Activated CD4-positive, CD25-positive, alpha-beta regulatory T cell treated with anti-CD3 and anti-CD28 coated beads, Interleukin-2, amount 50 U/mL, for 72 hours (primary cell): ENCODE results near the gene IMPDH2.

Experiments
- DNase-seq: peaks from one replicate; pipeline ENCODE4 v3.0.0; 2021

IMPDH2 gene

GRCh38 chr3:49005303-49005680 is 23.9 kb downstream of the IMPDH2 start:
- DNase-seq = no peak

GRCh38 chr3:49004352-49005302 is 24.6 kb downstream of the IMPDH2 start:
- no peak for DNase-seq

- DNase-seq = no peak
These were observed 28.0 kb downstream of the IMPDH2 start for GRCh38 chr3:49001155-49001554.

GRCh38 chr3:48999085-48999858 is 29.9 kb downstream of the IMPDH2 start:
- no peak for DNase-seq

- no peak for DNase-seq
These were observed 31.2 kb downstream of the IMPDH2 start for GRCh38 chr3:48997714-48998637.

GRCh38 chr3:48997102-48997635 is 32.0 kb downstream of the IMPDH2 start:
- no peak for DNase-seq

- no peak for DNase-seq
These were observed 32.6 kb downstream of the IMPDH2 start for GRCh38 chr3:48996640-48997039.

- no peak for DNase-seq
These were observed 35.4 kb downstream of the IMPDH2 start for GRCh38 chr3:48993834-48994233.

- no peak for DNase-seq
These were observed 37.2 kb downstream of the IMPDH2 start for GRCh38 chr3:48991851-48992545.

- peak; percentile 48 for DNase-seq
These were observed 38.3 kb downstream of the IMPDH2 start for GRCh38 chr3:48990636-48991469.

- DNase-seq = peak; percentile 64
These were observed 39.2 kb downstream of the IMPDH2 start, which contains the start of gene P4HTM for GRCh38 chr3:48989796-48990635. TSS of gene P4HTM (plus strand) at chr3:48990241. CDS start at chr3:48990257, 16 bp downstream.

- DNase-seq = no peak
These were observed 39.9 kb downstream of the IMPDH2 start for GRCh38 chr3:48989126-48989795.

- no peak for DNase-seq
These were observed 43.3 kb downstream of the IMPDH2 start for GRCh38 chr3:48985831-48986376.

GRCh38 chr3:48984663-48985062 is 44.5 kb downstream of the IMPDH2 start:
- DNase-seq = no peak

- no peak for DNase-seq
These were observed 46.1 kb downstream of the IMPDH2 start for GRCh38 chr3:48983096-48983495.

- DNase-seq = no peak
These were observed 46.5 kb downstream of the IMPDH2 start for GRCh38 chr3:48982686-48983085.

GRCh38 chr3:48982016-48982415 is 47.2 kb downstream of the IMPDH2 start:
- DNase-seq = no peak

GRCh38 chr3:48980295-48980694 is 48.9 kb downstream of the IMPDH2 start:
- no peak for DNase-seq

- DNase-seq = no peak
These were observed 49.7 kb downstream of the IMPDH2 start for GRCh38 chr3:48979451-48979850.
